Stimulated activated CD8-positive, alpha-beta memory T cell treated with anti-CD3 and anti-CD28 coated beads, Interleukin-4, amount 100 ng/mL, for 1 hour (primary cell): Measurements from ENCODE around the gene CD164.
"Not testable (repeated sequence)": the region's sequence is repeated elsewhere in the genome, so short reads cannot be mapped to it uniquely, and the experiment has no call there.

Source experiments
- DNase-seq, 2 donors: peaks; one replicate each; pipeline ENCODE4 v3.0.0-alpha.2; 2020; ENCODE audit warnings: low read depth in 2 of 2, low spot score in 1 of 2

CD164 gene

DNA sequence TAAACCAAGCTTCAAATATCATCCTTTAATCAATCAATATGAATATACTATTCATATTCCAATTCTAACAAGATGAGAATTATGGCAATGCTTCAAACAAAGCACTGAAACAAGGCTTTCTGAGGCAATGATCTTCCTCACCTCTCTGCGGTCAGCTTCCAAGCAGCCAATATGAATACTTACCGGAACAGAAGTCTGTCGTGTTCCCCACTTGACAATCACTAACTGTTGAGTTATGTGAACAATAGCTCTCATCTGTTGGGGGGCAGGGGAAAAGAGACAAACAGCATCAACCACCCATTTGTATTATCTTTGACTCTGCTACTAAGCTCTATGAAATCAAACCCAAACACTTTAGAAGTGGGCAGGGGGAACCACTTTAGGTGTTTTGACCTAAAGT lies 4.5 kb downstream of the CD164 start:
- DNase-seq: no peak

DNA sequence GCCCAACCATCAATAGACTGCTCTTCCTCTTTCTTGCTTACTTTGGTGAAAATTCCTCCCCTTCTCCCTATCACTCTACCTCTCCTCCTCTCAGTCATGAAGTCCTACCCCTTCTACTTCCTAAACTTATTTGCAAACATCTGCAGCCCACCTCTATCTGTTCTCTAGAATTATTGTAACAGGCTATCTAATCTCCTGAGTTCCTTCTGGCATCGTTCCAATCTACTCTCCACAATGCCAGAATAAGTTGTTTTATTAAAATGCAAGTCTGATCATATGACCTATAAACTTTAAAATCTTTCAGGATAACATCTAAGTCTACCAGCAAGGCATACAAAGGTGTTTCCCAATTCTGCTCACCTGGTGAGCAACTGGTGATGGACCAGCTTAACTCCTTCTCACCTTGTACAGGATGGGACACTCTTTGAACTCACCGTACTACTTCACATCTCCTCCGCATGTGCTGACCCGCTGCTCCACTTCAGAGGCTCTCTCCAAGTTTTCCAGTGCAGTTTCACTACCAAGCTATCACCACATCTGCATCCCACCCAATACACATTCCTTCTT lies 7.9 kb downstream of the CD164 start:
- DNase-seq: no peak

DNA sequence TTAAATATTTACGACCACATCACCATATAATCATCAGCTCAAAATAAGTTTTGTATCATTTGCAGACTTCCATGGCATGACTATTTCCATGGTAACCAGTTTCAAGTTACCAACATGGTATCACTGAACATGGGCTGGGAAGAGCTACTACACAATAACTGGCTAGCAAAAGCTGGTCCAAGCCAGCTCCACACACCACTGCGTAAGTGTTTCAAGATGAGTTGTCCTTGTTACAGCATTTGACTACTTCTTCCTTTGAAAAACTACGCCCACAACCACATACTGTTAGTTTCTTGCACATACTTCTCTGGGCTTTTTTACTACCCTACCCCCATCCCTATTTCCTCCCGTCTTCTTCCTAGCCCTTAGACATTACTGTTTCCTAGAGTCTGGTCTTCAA lies 8.5 kb downstream of the CD164 start:
- no peak for DNase-seq

DNA sequence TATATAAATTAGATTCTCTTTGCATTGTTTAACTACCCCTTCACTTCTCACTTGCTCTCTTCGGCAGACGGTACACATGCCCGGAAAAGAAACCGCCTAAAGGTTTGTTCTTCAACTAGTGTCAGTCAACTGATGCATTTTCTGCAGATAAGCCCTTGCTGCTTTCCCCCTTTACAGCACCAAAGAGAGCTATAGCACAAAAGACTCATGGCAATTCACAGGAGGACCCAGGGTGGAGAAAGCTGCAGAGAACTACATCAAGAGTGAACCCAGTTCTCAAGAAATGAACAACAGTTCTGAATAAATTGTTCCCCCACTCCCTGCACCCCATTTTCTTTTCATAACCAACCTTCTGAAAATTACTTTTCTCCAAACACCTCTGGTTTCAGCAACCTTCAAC lies 8.9 kb downstream of the CD164 start:
- no peak for DNase-seq

DNA sequence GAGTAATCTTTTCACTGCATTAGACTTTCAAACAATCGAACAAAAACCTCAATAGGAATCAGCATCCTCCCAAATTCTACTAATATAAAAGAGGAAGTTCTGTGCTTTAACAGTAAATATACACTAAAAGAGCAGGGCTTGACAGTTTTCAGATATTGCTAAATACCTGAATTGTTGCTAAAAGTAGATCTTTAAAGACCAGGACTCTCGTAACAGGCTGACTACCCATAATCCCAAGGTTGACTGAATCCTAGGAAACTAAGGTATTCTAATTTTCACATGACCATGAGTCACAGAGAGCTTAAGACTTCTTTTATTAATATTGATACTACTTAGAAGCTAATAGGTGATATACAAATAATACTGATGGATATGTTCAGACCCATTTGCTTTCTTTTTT lies 10.1 kb downstream of the CD164 start:
- no peak for DNase-seq

DNA sequence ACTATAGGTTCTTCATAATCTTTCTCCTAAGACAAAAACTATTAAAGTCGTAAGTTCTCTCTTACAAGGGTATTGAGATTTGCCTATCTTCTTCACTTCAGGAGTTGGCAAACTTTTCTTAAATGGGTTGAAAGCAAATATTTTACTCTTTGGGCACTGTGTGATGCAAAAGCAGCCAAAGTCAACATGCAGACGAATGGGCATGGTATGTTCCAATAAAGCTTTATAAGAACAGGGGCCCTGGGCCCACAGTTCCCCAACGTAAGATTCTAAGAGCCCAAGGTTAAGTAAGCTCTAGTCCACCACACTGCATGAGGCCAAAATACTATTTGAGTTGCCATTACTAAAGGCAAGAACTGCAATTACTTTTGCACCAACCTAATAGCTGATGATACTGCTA lies 11.5 kb downstream of the CD164 start:
- DNase-seq: no peak

DNA sequence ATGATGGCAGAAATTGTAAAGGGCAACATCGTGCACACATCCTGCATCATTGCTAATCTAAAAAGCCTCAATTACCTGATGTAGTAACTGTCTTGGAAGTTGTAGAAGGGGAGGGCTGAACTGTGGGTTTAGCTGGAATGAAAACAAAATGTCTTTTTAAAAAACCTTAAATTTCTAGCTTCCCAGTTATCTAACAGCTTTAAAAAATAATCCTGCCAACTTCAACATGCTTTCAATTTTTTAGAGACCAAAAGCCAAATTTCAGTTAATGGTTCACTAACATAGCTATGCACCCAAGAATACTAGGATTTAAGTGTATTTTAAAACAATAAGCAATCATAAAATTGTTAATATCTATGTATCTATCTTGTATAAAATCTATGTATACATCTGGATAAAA lies 11.9 kb downstream of the CD164 start:
- no peak for DNase-seq

DNA sequence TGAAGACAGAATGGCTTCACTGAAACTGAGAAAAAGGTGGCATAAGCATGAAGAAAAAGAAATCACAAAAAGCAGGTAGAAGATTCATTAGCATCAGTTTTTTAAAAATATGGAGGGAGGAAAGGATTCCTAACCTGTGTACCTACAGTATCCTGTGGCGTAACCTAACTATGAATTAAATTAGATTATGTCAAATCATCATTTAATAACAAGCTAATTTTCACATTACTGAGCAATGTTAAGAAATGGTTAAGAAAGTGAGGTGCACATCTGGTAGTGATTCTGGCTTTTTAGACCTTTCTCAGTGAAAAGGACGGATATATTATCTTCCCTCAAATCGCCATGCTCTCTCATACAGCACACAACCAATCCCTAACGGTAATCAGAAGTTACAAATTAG lies 12.5 kb downstream of the CD164 start:
- DNase-seq: no peak

DNA sequence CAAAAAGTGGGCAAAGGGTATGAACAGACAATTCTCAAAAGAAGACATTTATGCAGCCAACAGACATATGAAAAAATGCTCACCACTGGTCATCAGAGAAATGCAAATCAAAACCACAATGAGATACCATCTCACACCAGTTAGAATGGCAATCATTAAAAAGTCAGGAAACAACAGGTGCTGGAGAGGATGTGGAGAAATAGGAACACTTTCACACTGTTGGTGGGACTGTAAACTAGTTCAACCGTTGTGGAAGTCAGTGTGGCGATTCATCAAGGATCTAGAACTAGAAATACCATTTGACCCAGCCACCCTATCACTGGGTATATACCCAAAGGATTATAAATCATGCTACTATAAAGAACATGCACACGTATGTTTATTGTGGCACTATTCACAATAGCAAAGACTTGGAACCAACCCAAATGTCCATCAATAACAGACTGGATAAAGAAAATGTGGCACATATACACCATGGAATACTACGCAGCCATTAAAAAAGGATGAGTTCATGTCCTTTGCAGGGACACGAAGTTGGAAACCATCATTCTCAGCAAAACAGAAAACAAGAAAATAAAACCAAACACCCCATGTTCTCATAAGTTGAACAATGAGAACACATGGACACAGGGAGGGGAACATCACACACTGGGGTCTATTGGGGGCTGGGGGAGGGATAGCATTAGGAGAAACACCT lies 17.7 kb downstream of the CD164 start:
- DNase-seq: not testable (repeated sequence)

DNA sequence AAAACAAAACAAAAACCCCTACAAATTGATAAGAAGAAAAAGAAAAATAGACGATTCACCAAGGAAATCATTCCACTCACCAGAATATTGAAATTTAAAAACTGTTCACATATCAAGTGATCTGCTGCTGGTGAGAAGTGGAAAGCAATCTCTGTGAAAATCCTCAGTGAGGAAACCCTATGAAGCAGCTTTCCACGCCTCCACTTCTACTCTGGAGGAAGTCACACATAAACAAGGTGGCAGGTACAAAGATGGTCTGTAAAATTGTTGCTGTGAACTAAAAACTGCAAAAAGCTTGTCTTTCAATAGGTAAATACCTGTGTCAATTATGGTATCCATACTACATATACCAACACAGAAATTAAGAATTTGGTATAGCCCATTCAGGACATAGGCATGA lies 18.5 kb downstream of the CD164 start:
- DNase-seq: no peak

DNA sequence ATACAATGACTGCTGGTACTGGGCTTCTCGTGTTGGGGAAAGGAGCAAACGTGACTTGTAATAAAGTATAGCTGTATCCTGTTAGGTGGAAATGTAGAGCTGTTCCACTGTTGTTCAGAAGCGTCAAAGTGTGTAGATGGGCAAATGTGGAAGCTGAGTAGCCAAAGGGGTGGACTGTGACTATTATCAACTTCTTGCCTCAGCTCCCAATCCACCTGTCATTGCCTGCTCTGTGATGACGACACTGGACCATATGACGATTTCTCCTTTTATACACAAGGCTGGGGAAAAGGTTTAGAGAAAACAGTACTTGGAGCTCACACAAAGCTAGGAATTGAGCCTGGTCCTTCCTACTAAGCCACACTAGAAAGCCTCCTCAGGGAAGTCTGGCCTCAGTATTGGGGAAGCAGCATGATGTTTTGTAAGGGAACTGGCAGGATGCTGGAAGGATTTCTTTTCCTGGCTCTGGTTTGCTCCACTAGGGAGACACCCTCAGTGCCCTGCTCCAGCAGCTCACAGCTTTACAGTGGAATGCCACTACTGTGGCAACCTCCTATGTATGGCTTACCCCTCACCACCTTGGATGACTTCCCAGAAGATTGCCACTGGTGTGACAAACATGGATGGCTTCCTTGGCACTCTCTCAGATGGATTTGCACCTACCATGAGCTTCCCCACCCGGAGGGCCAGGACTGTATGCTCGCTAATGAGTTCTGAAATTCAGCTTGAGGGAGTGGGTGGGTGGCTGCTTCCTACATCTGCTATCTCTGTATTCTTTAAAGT lies 20.0 kb downstream of the CD164 start:
- DNase-seq: no peak

DNA sequence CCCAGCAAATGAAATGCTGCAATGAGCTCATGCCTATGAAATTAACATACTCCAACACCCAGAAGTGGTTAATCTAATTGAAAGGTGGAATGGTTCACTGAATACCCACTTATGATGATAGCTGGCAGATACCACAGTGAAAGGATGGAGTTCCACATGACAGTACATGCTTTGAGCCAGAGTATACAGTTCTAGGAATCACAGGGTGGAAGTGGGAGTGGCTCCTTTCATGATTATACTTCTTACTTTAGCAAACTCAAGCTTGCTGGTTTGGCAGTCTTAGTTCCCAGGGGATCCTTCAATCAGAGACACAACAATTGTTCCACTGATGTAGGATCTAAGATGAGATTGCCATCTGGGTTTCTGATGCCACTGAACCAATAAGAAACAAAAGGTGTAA lies 21.5 kb downstream of the CD164 start:
- no peak for DNase-seq

DNA sequence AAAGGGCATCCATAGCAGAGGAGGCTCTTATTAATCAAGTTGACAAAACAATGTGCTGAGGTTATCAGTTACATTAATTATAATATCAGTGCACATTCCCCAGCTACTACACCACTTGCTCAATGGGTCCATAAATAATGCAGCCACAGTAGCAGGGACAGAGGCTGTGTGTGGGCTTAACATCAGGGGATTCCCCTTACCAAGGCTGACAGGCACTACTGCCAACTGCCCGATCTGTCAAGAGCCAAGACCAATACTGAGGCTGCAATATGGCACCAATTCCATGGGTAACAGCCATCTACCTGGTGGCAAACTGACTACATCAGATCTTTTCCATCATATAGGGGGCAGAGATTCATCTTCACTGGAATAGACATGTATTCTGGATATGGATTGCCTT lies 22.0 kb downstream of the CD164 start:
- no peak for DNase-seq

DNA sequence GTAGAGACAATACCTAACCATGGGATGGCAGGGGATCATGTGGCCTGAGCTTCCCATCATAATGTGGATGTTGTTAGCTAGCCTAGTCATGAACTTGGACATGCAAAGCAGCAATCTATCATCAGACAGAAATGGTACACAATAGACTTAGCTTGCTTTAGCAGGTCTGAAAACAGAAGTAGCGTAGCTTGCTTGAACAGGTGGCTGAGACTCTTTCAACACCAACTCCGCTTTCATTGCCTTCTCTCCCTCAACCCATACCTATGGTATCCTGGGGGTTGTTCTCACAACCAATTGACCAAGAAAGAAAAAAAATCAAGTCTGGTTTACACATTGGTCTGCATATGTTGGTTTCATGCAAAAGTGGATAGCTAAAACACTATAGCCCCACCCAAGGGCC lies 23.0 kb downstream of the CD164 start:
- no peak for DNase-seq

DNA sequence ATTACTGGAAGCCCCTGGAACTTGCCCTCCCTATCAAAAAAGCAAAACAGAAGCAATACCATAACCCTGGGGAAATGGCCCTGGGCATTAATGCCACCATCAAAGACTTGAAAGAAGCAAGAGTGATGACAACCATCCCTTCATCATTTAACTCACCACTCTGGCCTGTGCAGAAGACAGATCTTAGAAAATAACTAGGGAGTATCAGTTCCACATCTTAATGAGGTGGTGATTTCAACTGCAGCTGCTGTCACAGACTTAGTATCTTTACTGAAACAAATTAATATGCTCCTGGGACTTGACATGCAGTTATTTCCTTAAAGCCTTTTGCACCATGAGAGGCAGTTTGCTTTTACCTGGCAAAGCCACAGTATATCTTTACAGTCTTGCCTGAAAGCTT lies 24.1 kb downstream of the CD164 start:
- DNase-seq: no peak

DNA sequence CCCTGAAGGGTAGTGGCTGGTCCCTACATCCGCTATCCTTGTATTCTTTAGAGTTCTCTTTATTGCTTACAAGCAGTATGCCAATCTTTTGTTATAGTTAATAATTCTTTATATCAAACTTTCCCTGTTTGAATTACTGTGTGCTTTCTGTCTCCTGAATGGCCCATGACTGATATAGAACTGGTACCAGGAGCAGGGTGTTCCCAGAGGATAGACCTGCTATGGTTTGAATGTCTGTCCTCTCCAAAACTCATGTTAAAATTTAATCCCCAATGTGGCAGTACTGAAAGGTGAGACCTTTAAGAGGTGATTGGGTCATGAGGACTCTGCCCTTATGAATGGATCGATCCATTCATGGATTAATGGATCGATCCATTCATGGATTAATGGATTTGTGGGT lies 26.0 kb downstream of the CD164 start:
- DNase-seq: no peak

DNA sequence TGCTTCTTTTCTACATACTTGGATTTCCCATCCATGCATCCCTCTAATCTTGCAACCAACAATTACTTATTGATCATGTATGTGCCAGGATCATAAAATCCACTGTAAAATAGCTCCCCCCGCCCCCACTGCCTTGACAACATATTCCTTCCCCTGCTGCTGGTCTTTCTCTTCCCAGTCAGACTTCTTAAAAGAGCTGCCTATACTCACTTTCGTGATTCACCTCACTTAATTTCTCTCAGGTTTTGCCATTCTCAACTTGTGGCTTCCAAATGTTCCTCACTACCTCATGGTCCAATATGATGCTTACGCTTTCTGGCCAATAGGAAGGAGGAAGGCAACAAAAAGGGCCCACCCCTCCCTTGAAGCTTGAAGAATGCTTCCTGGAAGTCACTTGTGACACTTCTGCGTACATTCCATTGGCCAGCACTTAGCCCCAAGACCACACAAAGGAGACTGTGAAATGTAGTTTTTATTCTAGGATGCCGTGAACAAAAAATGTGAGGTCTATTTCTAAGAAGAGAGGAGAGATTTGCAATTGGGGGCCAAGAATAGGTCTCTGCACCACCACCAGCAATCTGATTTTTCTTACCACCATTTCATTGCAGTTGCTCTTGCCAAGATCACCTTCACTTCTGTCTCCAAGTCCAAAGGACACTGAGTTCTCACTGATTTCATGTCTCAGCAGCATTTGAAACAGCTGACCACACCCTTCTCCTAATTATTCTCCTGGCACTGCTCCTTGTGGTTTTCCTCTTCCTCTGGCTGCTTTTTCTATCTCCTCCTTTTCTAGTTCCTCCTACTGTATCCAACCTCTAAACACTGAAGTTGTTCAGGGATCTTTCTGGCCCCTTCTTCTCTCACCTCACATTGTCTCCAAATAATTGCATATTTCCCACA lies 30.8 kb downstream of the CD164 start:
- no peak for DNase-seq

DNA sequence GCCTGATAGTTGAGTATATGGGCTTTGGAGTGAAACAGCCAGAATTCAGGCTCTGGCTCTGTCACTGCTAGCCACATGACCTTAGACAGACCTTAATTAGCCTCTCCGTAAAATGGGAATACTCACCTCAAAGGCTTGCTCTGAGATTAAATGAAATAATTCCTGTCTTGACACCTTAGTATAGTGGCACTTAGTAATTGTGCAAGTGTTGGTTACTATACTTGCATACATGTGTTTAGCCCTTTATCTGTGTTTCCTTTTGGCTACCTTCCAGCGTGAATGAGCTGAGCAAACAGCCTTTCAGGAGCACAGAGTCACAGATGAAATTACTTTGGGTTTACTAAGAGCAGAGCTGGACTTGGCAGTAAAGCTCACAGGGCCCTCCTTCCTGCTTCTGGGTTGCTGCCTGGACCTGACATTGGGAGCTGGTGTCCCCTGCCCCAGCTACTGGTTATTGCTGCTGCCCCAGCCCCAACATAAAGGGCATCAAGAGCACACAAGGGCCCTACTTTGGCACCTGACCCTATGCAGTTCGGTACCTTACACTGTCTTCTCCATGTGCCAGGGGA lies 32.8 kb downstream of the CD164 start:
- DNase-seq: no peak

DNA sequence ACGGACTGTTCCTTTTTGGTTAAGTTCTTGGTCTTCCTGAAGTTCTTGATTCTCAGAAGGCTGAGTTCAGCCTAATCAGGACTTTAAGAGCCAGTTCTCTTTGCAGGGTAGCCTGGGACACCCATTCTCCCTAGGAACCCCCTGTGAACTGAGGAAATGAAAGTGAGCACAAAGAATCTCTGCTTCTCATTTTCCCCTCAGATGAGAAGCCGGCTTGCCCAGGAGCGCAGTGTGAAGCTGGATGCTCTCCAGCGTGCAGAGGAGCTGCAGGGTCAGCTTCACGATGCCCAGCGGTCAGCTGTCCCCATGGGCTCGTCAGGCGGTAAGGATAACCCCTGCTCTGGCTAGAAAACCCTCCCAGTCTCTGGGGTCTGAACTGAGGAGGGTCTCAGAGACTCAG lies 34.0 kb downstream of the CD164 start:
- DNase-seq: no peak

DNA sequence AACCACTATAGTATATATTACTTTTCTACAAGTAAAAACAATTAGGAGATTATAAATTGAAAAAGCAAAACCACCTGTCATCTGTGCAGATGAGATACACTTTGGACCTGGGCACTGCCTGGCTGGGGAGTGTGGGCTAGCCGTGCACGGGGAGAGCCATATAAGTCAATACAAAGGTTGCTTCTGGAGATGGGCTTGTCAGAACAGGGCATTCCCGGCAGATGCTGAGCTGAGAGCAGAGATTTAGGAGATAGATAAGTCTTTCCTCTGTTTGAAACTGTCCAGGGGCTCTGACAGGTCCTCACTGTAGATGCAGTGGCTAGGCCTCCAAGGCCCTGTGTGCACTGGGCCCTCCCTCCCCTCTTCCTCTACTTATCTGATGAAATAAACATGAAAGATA lies 34.5 kb downstream of the CD164 start:
- DNase-seq: no peak

DNA sequence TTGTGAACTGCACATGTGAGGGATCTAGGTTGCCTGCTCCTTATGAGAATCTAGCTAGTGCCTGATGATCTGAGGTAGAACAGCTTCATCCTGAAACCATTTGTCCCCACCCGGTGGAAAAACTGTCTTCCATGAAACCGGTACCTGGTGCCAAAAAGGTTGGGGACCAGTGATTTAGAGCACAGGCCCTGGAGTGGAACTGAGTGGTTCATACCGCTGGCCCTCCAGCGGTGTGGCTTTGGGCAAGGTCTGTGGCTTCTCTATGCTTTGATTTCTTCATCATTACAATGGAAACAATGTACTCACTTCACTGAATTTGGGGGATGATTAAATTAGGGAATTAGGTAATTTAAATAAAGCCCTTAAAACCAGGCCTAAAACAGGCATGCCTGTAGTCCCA lies 36.3 kb downstream of the CD164 start:
- no peak for DNase-seq
